ENCODE measurements around the gene LARGE1.

GRCh38 chr22:33635766-33636165, 284.5 kb downstream of the LARGE1 start:
- TF ChIP-seq POLR2A (IDR thresholded peaks at IDR 0.05) (no peak), CTCF (IDR thresholded peaks at IDR 0.05) (no peak)
